Mucosa of gallbladder (tissue), 1 donor: Measurements from ENCODE around the gene GLCE. TPM values are rescaled to one million over a fixed set of nuclear protein-coding genes. Genes with fewer than 3 reads are reported as not detected.

ENCODE experiments used
- DNase-seq: peaks from one replicate; pipeline ENCODE4 v3.0.0-alpha.2; 2020; ENCODE audit warnings: low spot score
- total RNA-seq: library from RNA; stranded (reverse); gene quantifications from one replicate; pipeline ENCODE4 v1.2.1, GENCODE V29; 2021
- donor health status: DM: no; HTN: no; CAD: no.

The GLCE gene
- total RNA-seq, 1 donor from 2014 or later: 21.8 TPM

- no peak for DNase-seq
Observed at GRCh38 chr15:69206079-69206478, 45.6 kb downstream of the GLCE start.

GRCh38 chr15:69209661-69210060, 49.2 kb downstream of the GLCE start:
- no peak for DNase-seq

- DNase-seq: no peak
Observed at GRCh38 chr15:69210574-69210973, 50.1 kb downstream of the GLCE start.

- DNase-seq: no peak
Observed at GRCh38 chr15:69213786-69214185, 53.4 kb downstream of the GLCE start.

GRCh38 chr15:69215314-69216035, 55.0 kb downstream of the GLCE start:
- no peak for DNase-seq

GRCh38 chr15:69217381-69217780, 56.9 kb downstream of the GLCE start:
- DNase-seq: no peak

- DNase-seq: no peak
Observed at GRCh38 chr15:69219690-69220089, 59.3 kb downstream of the GLCE start.

GRCh38 chr15:69222002-69222474, 61.6 kb downstream of the GLCE start:
- DNase-seq: no peak

- no peak for DNase-seq
Observed at GRCh38 chr15:69223083-69223813, 62.8 kb downstream of the GLCE start.

GRCh38 chr15:69224383-69224782, 63.9 kb downstream of the GLCE start:
- peak; percentile 86 for DNase-seq

- DNase-seq: no peak
Observed at GRCh38 chr15:69225355-69226022, 65.1 kb downstream of the GLCE start.

- DNase-seq: no peak
Observed at GRCh38 chr15:69226023-69226355, 65.6 kb downstream of the GLCE start.

- no peak for DNase-seq
Observed at GRCh38 chr15:69232144-69232543, 71.7 kb downstream of the GLCE start.

GRCh38 chr15:69232765-69233164, 72.3 kb downstream of the GLCE start:
- DNase-seq: no peak

GRCh38 chr15:69234676-69235075, 74.2 kb downstream of the GLCE start:
- DNase-seq: no peak

- no peak for DNase-seq
Observed at GRCh38 chr15:69236505-69236904, 76.1 kb downstream of the GLCE start.

- DNase-seq: no peak
Observed at GRCh38 chr15:69237718-69238117, 77.3 kb downstream of the GLCE start.

GRCh38 chr15:69244798-69245197, 84.4 kb downstream of the GLCE start:
- DNase-seq: no peak

- DNase-seq: no peak
Observed at GRCh38 chr15:69253156-69253555, 92.7 kb downstream of the GLCE start.

GRCh38 chr15:69265347-69265955, 105.0 kb downstream of the GLCE start:
- no peak for DNase-seq

- no peak for DNase-seq
Observed at GRCh38 chr15:69271217-69271616, 110.8 kb downstream of the GLCE start.

- DNase-seq: no peak
Observed at GRCh38 chr15:69272139-69272538, 111.7 kb downstream of the GLCE start.
